Measurements from ENCODE around the gene RAB1B.
"Not testable (repeated sequence)": the region's sequence is repeated elsewhere in the genome, so short reads cannot be mapped to it uniquely, and the experiment has no call there.

The RAB1B gene

DNA sequence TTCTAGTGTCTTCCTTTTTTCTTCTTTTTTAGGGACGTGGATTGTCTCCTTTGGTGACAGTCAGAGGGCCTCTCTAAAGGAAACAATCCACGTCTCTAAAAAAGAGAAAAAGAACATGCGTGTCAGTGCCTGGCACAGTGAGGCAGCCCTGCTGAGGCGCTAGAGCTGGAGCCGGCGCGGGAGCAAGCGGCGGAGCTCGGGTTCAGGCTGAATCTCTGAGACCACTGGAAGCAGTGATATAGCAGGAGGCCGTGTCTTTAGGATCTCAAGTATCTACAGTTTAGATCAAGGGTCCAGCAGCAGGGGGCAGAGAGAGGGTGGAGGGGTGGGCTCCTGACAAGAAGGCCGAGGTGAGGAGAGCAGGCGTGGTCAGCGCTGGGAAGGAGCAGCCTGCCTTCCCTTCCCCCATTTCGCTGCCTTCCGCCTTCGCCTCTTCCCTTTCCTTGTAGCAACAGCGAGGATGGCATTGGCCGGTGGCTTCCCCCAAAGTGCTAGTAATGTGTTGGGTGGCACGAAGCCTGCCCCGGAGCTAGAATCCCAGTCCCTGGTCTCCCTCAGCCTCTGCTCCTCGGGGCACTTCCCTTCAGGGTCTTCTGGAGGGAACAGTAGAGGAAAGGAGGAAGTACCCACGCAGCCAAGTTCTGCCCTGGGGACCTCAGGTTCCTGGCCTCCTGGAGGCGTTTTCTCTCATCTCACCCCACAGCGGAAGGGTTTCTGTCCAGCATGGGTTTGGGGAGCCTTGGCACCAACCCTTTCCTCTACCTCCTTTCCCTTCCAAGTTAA lies 28.2 kb upstream of the RAB1B start:
- DNase-seq, result no peak

- DNase-seq, result no peak
These were observed 27.7 kb upstream of the RAB1B start for GRCh38 chr11:66240781-66241136.

DNA sequence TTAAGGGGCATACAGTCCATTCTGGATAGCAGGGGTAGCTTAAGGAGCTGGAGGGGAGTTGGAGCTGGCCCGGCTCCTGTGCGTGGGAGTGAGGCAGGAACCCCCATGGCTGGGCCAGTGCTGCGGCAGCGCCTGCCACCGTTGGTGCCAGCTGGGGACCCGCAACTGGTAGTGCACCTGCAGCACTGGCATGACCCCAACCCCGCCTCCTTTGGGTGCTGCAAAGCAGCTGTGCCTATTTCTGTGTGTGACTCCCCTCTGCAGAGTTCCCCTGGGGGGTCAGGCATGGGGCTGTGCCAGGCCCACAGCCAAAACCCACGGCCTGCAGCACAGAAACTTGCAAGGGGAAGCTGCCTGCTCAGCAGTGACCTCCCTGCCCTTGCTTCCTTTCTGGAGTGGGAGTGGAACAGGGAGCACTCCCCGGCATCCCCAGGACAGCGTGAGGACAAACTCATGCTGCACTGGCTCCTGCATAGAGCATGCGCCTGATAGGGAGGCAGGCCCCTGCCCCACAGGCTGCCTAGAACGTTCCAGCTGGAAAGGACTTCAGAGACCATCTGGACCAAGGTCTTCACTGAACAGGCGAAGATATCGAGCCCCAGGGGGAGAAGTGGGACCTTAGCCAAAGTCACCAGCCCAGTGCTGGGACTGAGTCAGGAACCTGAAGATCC lies 26.2 kb upstream of the RAB1B start:
- no peak for DNase-seq

GRCh38 chr11:66243782-66244535 lies 24.5 kb upstream of the RAB1B start:
- DNase-seq, result no peak

DNA sequence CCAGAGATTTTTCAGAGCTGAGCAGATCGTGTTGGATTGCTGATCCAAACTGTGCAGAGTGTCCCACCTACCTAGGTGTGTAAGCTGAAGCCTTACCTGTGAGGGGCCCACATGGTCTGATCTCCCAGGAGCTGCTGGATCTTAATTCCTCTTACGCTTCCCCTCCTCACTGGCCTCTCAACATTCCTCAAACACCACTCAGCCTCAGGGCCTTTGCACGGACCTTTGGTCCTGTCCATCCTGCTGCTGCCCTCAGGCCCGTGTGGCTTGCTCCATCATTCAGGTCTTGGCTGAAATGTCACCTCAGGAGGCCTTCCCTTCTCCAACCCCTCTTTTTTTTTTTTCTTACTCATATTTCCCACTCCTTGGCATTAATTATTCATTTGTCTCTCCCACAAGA lies 21.1 kb upstream of the RAB1B start:
- no peak for DNase-seq

DNA sequence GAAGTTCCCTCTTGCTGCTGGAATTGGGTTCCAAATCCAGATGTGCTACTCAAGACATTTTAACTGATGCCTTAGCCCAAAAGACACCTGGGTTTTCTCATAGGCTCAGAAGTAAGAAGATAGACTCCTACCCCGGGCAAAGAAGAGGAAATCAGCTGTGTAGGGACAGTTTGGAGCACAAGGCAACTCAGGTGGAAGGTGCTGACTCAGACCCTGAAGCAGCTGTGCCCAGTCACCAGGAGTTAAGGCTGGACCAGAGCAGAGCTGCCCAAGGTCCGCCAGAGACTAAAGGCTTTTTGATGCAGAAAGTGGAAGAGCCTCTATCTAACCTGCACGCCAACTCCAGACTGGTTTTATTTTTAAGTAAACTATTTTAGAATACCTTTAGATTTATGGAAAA lies 20.6 kb upstream of the RAB1B start:
- DNase-seq, result no peak

GRCh38 chr11:66248903-66249302 lies 19.5 kb upstream of the RAB1B start:
- no peak for DNase-seq

DNA sequence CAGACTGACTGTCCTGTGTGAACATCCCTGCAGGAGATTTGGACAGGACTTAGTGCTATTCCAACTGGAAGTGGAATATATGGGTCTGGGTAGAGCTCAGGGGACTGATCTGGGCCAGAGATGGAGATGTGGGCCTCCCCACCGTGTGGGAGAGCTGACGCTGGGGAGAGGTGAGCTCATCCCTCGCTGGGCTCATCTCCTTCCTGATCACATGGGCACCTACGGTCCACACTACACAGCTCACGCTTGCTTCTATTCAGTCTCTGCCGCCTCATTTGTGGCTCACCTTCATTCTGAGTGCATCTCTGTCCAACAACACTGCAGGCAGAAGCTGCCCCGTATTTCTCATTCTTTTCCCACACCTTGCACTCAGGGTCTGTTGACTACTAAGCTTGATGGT lies 16.6 kb upstream of the RAB1B start:
- no peak for DNase-seq

GRCh38 chr11:66253081-66253480 lies 15.4 kb upstream of the RAB1B start:
- DNase-seq, result not testable (repeated sequence)

DNA sequence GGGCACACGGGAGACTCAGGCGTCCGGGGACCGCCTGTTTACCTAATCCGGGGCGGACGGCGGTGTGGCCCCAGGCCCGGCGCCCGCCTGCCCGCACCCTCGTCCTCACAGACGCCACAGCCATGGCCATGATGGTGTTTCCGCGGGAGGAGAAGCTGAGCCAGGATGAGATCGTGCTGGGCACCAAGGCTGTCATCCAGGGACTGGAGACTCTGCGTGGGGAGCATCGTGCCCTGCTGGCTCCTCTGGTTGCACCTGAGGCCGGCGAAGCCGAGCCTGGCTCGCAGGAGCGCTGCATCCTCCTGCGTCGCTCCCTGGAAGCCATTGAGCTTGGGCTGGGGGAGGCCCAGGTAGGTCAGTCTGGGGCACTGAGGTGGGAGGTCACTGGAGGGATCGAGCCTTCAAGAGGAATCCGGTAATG lies 10.0 kb upstream of the RAB1B start:
- no peak for DNase-seq

GRCh38 chr11:66259225-66259624 lies 9.2 kb upstream of the RAB1B start:
- no peak for DNase-seq

DNA sequence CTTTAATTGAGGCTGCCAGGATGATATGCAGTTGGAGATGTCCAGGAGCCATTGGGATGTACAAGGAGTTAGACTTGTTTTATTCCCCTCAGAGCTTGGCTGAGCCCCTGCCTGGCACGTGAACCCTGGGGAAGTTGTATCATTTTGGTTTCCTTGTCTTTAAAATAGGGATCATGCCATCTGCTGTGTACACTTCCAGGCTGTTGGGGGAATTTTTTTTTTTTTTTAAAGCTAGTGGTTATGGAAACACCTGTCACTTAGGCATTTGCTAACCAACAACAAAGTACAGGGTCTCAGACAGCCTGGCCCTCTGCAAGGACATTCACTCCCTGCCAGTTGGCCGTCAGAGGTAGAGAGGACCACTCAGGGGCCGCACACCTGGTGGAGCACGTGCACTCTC lies 8.5 kb upstream of the RAB1B start:
- DNase-seq, result no peak

DNA sequence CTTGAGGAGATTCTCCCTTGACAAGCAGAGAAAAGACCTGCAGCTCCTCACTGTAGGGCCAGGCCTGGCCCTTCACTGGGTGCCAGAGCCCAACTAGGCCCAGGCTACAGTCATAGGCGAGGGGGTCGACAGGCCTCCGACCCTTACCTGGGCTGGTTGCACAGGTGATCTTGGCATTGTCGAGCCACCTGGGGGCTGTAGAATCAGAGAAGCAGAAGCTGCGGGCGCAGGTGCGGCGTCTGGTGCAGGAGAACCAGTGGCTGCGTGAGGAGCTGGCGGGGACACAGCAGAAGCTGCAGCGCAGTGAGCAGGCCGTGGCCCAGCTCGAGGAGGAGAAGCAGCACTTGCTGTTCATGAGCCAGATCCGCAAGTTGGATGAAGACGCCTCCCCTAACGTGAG lies 6.9 kb upstream of the RAB1B start:
- no peak for DNase-seq

DNA sequence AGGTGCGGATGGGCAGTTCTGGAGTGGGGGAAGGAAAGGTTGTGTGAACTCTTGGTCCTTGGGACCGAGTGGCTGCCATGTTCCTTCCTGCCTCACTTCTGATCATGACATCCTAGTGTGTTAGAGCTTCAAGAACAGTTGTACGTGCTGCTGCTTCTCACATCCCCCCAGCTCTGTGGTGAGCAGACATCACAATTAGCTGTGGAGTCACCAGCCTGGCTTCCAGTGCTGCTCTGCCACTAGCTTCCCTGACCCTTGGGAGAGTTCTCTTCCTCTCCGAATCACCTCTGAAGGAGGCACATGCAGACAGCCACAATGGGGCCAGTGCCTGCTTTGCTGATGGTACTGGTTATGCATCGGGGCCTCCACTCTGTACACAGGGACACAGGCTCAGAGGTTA lies 6.2 kb upstream of the RAB1B start:
- no peak for DNase-seq

GRCh38 chr11:66262696-66263095 lies 5.7 kb upstream of the RAB1B start:
- no peak for DNase-seq

GRCh38 chr11:66263231-66263630 lies 5.2 kb upstream of the RAB1B start:
- no peak for DNase-seq

DNA sequence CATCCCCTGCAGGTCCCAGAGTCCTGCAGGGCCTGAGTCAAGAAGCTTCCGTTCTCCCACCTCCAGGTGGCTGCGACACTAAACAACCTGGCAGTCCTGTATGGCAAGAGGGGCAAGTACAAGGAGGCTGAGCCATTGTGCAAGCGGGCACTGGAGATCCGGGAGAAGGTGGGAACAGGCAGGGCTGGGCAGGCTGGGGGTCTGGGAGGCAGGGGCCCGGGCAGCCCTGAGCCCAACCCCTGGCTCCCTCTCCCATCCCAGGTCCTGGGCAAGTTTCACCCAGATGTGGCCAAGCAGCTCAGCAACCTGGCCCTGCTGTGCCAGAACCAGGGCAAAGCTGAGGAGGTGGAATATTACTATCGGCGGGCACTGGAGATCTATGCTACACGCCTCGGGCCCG lies 4.7 kb upstream of the RAB1B start:
- no peak for DNase-seq

DNA sequence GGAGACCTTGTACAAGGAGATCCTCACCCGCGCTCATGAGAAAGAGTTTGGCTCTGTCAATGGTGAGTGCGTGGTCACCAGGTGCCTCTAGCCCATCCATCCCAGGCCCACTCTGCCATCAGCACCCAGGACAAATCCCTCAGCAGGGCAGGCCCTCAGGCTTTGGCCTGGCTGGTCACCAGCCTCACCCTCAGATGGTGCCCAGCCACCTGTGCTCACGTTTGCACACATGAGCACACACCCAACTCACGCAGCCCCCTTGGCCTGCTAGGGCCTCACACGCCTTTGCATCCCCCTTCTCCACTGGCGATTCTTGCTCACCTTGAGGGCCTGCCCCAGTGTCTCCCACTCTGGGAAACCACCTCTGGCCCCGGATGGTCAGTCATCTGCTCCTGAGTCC lies 4.1 kb upstream of the RAB1B start:
- DNase-seq, result no peak

DNA sequence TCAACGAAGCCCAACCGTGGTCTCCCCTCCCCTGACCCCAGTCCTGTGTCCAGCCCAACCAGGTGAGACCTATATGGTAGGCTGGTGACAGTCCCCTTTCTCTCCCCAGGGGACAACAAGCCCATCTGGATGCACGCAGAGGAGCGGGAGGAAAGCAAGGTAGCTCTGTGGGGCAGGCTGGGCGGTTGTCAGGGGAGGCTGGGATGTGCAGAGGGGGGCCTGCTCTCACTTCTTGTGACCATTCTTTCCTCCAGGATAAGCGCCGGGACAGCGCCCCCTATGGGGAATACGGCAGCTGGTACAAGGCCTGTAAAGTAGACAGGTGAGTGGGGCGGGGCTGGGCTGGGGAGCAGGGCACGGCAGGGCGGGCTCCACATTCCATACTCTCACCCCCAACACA lies 3.5 kb upstream of the RAB1B start:
- peak; percentile 47 for DNase-seq

GRCh38 chr11:66265531-66266377 lies 2.7 kb upstream of the RAB1B start:
- DNase-seq, result no peak

DNA sequence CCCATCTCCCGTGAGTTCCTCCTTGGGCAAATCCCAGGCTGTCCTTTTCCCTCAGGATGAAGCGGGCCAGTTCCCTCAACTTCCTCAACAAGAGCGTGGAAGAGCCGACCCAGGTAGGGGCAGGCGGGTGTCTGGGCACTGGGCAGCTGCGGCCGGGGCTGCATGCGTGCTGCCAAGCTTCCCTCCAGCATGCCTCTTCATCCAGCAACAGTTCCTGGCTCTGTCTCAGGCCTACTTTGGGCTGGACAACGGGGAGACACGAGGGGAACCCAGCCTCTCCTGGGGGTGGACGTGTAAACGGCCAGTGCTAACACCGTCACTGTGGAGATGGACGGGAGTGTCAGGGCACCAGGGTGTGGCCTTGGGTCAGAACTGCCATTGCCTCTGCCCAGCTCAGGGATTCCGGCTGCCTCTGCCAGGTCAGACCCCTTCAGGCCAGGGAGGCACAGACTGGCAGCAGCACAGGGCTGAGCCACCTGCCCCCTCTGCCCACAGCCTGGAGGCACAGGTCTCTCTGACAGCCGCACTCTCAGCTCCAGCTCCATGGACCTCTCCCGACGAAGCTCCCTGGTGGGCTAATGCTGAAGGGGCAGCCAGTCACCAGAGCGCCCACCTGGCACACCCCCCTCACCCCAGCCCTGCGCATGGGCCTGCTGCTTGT lies 1.9 kb upstream of the RAB1B start:
- no peak for DNase-seq

DNA sequence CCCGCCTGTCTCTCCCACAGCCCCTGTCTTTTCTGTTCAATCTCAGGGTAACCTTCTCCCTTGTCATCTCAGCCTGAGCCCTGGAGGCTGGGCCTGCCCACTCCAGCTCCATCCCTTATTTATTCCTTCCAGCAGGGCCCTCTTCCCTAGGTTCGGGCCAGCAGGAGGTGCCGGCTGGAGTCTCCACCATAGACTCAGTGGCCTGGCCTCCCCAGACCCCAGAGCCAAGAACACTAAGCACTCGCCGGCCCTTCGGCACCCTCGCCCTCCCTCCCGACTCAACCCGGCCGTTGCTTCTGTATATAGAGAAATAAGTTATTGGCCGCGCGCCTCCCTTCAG lies 1.4 kb upstream of the RAB1B start:
- no peak for DNase-seq
